GM23338 (cell line): ENCODE measurements around the gene H2BK1. TPM values are rescaled to one million over a fixed set of nuclear protein-coding genes. Genes with fewer than 3 reads are reported as not detected.

Experiments used
- ATAC-seq: fragments of 200-7000 bp; cut with Tn5 transposase; 3 replicates; pipeline ENCODE4 v1.9.1; 2020
- DNase-seq: peaks from one replicate; pipeline ENCODE4 v3.0.0-alpha.2; 2015; ENCODE audit warnings: low spot score
- H2AFZ ChIP-seq: fragments of 200-600 bp; sonication (generic); 2 replicates; pipeline ENCODE4 v1.8.0; 2016; ENCODE audit warnings: antibody characterized with exemption, mild to moderate bottlenecking, moderate library complexity
- H3F3A ChIP-seq: fragments of 200-600 bp; sonication (generic); replicated peaks from 2 replicates; pipeline ENCODE4 v1.8.0; 2017; ENCODE audit warnings: antibody characterized with exemption, mixed run types, low read depth
- H3K27ac ChIP-seq: fragments of 200-600 bp; sonication (generic); 2 replicates; pipeline ENCODE4 v1.6.1; 2016; ENCODE audit warnings: low read depth
- H3K27me3 ChIP-seq: fragments of 200-600 bp; sonication (generic); 2 replicates; pipeline ENCODE4 v1.8.0; 2016; ENCODE audit warnings: mild to moderate bottlenecking, mixed run types, moderate library complexity; ENCODE audit not compliant: insufficient read depth
- H3K36me3 ChIP-seq: fragments of 200-600 bp; sonication (generic); 2 replicates; pipeline ENCODE4 v1.8.0; 2016; ENCODE audit warnings: mild to moderate bottlenecking; ENCODE audit not compliant: insufficient read depth
- H3K4me1 ChIP-seq: fragments of 200-600 bp; sonication (generic); 2 replicates; pipeline ENCODE4 v1.8.0; 2016; ENCODE audit warnings: mild to moderate bottlenecking, moderate library complexity; ENCODE audit not compliant: insufficient read depth
- H3K4me2 ChIP-seq: fragments of 200-600 bp; sonication (generic); 2 replicates; pipeline ENCODE4 v1.7.1; 2017; ENCODE audit warnings: mixed run types
- H3K4me3 ChIP-seq: fragments of 200-600 bp; sonication (generic); 2 replicates; pipeline ENCODE4 v1.6.1; 2016; ENCODE audit warnings: mixed run types
- H3K79me2 ChIP-seq: fragments of 200-600 bp; sonication (generic); replicated peaks from 2 replicates; pipeline ENCODE4 v1.8.0; 2017; ENCODE audit warnings: mild to moderate bottlenecking; ENCODE audit not compliant: insufficient read depth
- H3K9me2 ChIP-seq: fragments of 200-600 bp; sonication (generic); 2 replicates; pipeline ENCODE4 v1.8.0; 2017; ENCODE audit not compliant: insufficient read depth
- H4K20me1 ChIP-seq: fragments of 200-600 bp; sonication (generic); replicated peaks from 2 replicates; pipeline ENCODE4 v1.8.0; 2017; ENCODE audit warnings: mild to moderate bottlenecking; ENCODE audit not compliant: insufficient read depth
- H3K27ac Mint-ChIP-seq: 2 replicates; pipeline ENCODE4 v1.8.0; 2020; ENCODE audit warnings: inconsistent platforms, mild to moderate bottlenecking, moderate library complexity, mixed read lengths
- H3K27me3 Mint-ChIP-seq: 3 replicates; pipeline ENCODE4 v1.8.0; 2022; ENCODE audit warnings: low read depth, mild to moderate bottlenecking, moderate library complexity, mixed read lengths, inconsistent platforms; ENCODE audit not compliant: insufficient read depth, poor library complexity
- H3K36me3 Mint-ChIP-seq: 3 replicates; pipeline ENCODE4 v1.8.0; 2021; ENCODE audit warnings: low read depth, mild to moderate bottlenecking, inconsistent platforms, moderate library complexity, mixed read lengths
- H3K4me1 Mint-ChIP-seq: 3 replicates; pipeline ENCODE4 v1.8.0; 2020; ENCODE audit warnings: mild to moderate bottlenecking, inconsistent platforms, mixed read lengths
- H3K4me3 Mint-ChIP-seq: 3 replicates; pipeline ENCODE4 v1.8.0; 2021; ENCODE audit warnings: moderate library complexity, mild to moderate bottlenecking, inconsistent platforms, mixed read lengths
- H3K9me3 Mint-ChIP-seq: 3 replicates; pipeline ENCODE4 v1.8.0; 2020; ENCODE audit warnings: moderate library complexity, mild to moderate bottlenecking, inconsistent platforms, mixed read lengths
- CREB1 ChIP-seq: fragments of 250-450 bp; sonication (Bioruptor Pico); IDR thresholded peaks from 2 replicates; pipeline ENCODE4 v1.5.0; 2020; ENCODE audit warnings: low read depth, mild to moderate bottlenecking, moderate library complexity
- EZH2phosphoT487 ChIP-seq: fragments of 200-600 bp; sonication (generic); IDR thresholded peaks from one replicate; pipeline ENCODE4 v1.8.1; 2018; ENCODE audit warnings: antibody characterized with exemption; ENCODE audit not compliant: unreplicated experiment
- NANOG ChIP-seq: IDR thresholded peaks from 2 replicates; pipeline ENCODE4 v1.6.1; 2016; ENCODE audit warnings: antibody characterized with exemption, borderline replicate concordance
- POLR2AphosphoS5 ChIP-seq: IDR thresholded peaks from 2 replicates; pipeline ENCODE4 v1.6.1; 2016; ENCODE audit warnings: antibody characterized with exemption, low read depth
- STAT1 ChIP-seq: IDR thresholded peaks from one replicate; pipeline ENCODE4 v1.6.1; 2016; ENCODE audit warnings: antibody characterized with exemption; ENCODE audit not compliant: unreplicated experiment
- ZNF114 ChIP-seq: fragments of 250-450 bp; sonication (Bioruptor Pico); IDR thresholded peaks from 2 replicates; pipeline ENCODE4 v1.5.0; 2020; ENCODE audit warnings: mild to moderate bottlenecking, moderate library complexity
- ZNF331 ChIP-seq: fragments of 250-450 bp; sonication (Bioruptor Pico); IDR thresholded peaks from 2 replicates; pipeline ENCODE4 v1.5.0; 2020; ENCODE audit warnings: low read depth, mild to moderate bottlenecking, moderate library complexity
- polyA plus RNA-seq: library from polyadenylated mRNA; unstranded; fragments of >200 nt; fragmentation: Nextera tagmentation; extraction: Ambion mirVana; gene quantifications from 2 replicates; pipeline ENCODE4 v1.2.1, GENCODE V29; 2016
- total RNA-seq: library from RNA; depleted of rRNA; stranded (reverse); fragments of >200 nt; shearing (Covaris generic); gene quantifications from 2 replicates; pipeline ENCODE4 v1.2.3, GENCODE V29; 2014
- TF ChIP-seq, protein P1 (sequence below): IDR thresholded peaks from 2 replicates; pipeline ENCODE4 v1.6.1; 2016; ENCODE audit warnings: antibody characterized with exemption
- TF ChIP-seq, protein P2 (sequence below), 2 experiments: fragments of 200-600 bp in 1 of 2; sonication (generic) in 1 of 2; conservative IDR thresholded peaks; 2 replicates each; pipeline versions ENCODE4 v1.5.1 to v1.6.1; 2016 to 2017; ENCODE audit warnings: antibody characterized with exemption in 2 of 2, low read depth in 2 of 2, mild to moderate bottlenecking in 2 of 2, moderate library complexity in 1 of 2
- TF ChIP-seq, protein P3 (sequence below): IDR thresholded peaks from one replicate; pipeline ENCODE4 v1.6.1; 2018; ENCODE audit warnings: antibody characterized with exemption; ENCODE audit not compliant: unreplicated experiment

The H2BK1 gene
- total and polyA plus RNA-seq, 2 experiments from 2014 or later = not detected

DNA sequence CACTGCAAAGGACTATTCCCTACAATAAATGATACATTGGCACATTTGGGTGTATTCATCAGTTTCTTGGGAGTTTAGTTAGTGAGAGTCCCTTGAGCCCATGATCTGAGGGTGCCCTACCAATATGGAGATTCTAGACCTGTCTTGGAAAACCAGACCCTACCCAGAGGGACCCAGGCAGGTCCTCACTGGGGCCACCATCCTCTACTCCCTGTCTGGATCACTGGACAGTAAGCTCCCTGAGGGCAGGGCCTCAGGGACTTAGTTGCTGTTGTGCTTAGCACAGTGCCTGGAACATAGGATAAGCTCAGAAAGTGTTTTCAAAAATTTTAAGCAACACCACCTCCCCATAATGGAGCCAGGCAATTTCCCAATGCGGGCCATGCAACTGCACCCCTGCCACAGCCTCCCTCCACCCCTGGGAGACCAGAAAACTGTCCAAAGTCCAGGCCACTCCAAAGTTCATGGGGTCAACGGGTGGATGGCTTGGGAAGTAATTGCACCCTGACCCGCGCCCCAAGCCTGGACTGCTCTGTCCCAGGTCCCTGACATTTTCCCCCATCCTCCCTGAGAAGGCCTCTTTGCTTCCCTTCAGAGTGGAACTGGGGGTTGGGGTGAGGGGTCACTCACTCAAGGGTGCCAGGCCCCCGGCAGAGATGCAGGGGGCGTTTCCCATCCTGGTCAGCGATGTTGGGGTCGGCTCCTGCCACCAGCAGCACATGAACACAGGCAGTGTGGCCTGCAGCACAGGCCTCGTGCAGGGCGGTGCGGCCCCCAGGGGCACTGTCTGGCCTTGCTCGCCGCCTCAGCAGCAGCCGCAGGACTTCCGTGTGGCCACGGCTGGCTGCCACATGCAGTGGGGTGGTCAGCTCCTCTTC lies 24.3 kb downstream of the H2BK1 start:
- no peaks in the 10 kb centered on the region for H3K9me3 Mint-ChIP-seq
- H3K9me2 ChIP-seq = no peaks in the 10 kb centered on the region
- no peaks in the 10 kb centered on the region for H3K79me2 ChIP-seq
- H3K36me3 Mint-ChIP-seq = no peaks in the 10 kb centered on the region
- H3K4me1 ChIP-seq = no peaks in the 10 kb centered on the region
- H3K27me3 ChIP-seq = no peaks in the 10 kb centered on the region
- peaks cover 6% of the 10 kb centered on the region for H3K27me3 Mint-ChIP-seq
- no peaks in the 10 kb centered on the region for H4K20me1 ChIP-seq
- no peaks in the 10 kb centered on the region for H3K4me1 Mint-ChIP-seq
- TF ChIP-seq, protein P1, sequence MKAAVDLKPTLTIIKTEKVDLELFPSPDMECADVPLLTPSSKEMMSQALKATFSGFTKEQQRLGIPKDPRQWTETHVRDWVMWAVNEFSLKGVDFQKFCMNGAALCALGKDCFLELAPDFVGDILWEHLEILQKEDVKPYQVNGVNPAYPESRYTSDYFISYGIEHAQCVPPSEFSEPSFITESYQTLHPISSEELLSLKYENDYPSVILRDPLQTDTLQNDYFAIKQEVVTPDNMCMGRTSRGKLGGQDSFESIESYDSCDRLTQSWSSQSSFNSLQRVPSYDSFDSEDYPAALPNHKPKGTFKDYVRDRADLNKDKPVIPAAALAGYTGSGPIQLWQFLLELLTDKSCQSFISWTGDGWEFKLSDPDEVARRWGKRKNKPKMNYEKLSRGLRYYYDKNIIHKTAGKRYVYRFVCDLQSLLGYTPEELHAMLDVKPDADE = no peak
- TF ChIP-seq CREB1 (CRISPR knock-in tag) (no peak), ZNF331 (CRISPR knock-in tag) (no peak)
- TF ChIP-seq, protein P2, sequence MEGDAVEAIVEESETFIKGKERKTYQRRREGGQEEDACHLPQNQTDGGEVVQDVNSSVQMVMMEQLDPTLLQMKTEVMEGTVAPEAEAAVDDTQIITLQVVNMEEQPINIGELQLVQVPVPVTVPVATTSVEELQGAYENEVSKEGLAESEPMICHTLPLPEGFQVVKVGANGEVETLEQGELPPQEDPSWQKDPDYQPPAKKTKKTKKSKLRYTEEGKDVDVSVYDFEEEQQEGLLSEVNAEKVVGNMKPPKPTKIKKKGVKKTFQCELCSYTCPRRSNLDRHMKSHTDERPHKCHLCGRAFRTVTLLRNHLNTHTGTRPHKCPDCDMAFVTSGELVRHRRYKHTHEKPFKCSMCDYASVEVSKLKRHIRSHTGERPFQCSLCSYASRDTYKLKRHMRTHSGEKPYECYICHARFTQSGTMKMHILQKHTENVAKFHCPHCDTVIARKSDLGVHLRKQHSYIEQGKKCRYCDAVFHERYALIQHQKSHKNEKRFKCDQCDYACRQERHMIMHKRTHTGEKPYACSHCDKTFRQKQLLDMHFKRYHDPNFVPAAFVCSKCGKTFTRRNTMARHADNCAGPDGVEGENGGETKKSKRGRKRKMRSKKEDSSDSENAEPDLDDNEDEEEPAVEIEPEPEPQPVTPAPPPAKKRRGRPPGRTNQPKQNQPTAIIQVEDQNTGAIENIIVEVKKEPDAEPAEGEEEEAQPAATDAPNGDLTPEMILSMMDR (conservative IDR thresholded peaks at IDR 0.05; ENCODE audit: low read depth in 2 of 2) = no peak
- no peak overlapping the region for H3K27ac Mint-ChIP-seq
- no peak overlapping the region for H2AFZ ChIP-seq
- DNase-seq (no peak), ATAC-seq (peak; percentile 44)
- no peak overlapping the region for H3K4me3 Mint-ChIP-seq
- H3K27ac ChIP-seq = no peak overlapping the region
- H3K4me3 ChIP-seq = no peak overlapping the region
- H3K36me3 ChIP-seq = no peaks in the 10 kb centered on the region
- H3F3A ChIP-seq = no peaks in the 10 kb centered on the region
- H3K4me2 ChIP-seq = no peak overlapping the region

DNA sequence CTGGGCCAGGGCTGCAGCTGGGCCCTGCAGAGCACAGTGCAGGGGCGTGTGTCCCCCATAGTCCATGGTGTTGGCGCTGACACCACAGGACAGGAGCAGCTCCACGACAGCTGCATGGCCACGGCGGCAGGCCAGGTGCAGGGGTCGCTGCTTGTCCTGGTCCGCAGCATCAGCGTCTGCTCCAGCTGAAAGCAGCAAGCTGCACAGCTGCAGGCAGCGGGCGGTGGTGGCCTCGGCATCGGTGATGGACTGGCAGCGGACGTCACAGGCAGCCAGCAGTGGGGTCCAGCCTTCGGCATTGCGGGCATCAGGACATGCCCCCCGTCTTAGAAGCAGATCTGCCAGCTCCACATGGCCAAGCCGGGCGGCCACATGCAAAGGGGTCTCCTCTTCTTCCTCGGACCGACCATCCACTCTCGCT lies 29.3 kb downstream of the H2BK1 start:
- no peaks in the 10 kb centered on the region for H3F3A ChIP-seq
- Mint-ChIP-seq H3K9me3 (no peaks in the 10 kb centered on the region), H3K27me3 (peaks cover 8% of the 10 kb centered on the region), H3K4me1 (peaks cover 7% of the 10 kb centered on the region), H3K36me3 (no peaks in the 10 kb centered on the region), H3K4me3 (no peak overlapping the region), H3K27ac (no peak overlapping the region)
- no peaks in the 10 kb centered on the region for H3K4me1 ChIP-seq
- H3K4me2 ChIP-seq = no peak overlapping the region
- no peak for ATAC-seq
- no peak overlapping the region for H3K4me3 ChIP-seq
- TF ChIP-seq, protein P3, sequence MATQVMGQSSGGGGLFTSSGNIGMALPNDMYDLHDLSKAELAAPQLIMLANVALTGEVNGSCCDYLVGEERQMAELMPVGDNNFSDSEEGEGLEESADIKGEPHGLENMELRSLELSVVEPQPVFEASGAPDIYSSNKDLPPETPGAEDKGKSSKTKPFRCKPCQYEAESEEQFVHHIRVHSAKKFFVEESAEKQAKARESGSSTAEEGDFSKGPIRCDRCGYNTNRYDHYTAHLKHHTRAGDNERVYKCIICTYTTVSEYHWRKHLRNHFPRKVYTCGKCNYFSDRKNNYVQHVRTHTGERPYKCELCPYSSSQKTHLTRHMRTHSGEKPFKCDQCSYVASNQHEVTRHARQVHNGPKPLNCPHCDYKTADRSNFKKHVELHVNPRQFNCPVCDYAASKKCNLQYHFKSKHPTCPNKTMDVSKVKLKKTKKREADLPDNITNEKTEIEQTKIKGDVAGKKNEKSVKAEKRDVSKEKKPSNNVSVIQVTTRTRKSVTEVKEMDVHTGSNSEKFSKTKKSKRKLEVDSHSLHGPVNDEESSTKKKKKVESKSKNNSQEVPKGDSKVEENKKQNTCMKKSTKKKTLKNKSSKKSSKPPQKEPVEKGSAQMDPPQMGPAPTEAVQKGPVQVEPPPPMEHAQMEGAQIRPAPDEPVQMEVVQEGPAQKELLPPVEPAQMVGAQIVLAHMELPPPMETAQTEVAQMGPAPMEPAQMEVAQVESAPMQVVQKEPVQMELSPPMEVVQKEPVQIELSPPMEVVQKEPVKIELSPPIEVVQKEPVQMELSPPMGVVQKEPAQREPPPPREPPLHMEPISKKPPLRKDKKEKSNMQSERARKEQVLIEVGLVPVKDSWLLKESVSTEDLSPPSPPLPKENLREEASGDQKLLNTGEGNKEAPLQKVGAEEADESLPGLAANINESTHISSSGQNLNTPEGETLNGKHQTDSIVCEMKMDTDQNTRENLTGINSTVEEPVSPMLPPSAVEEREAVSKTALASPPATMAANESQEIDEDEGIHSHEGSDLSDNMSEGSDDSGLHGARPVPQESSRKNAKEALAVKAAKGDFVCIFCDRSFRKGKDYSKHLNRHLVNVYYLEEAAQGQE = no peak
- TF ChIP-seq ZNF114 (CRISPR knock-in tag) = no peak
- TF ChIP-seq, protein P1 = no peak
- TF ChIP-seq, protein P2 (conservative IDR thresholded peaks at IDR 0.05; ENCODE audit: low read depth in 2 of 2) = no peak
- TF ChIP-seq POLR2AphosphoS5 = no peak
- TF ChIP-seq STAT1 = no peak
- TF ChIP-seq ZNF331 (CRISPR knock-in tag) = no peak
- TF ChIP-seq EZH2phosphoT487 = no peak
- TF ChIP-seq NANOG = no peak
- 0 out of 2 replicates have a peak, but pooled peaks cover 7% of the 10 kb centered on the region for H3K27me3 ChIP-seq
- no peaks in the 10 kb centered on the region for H3K79me2 ChIP-seq
- 0 out of 2 replicates have a peak, but pooled peaks cover 5% of the 10 kb centered on the region for H3K9me2 ChIP-seq
- DNase-seq = no peak
- H2AFZ ChIP-seq = no peak overlapping the region
- no peaks in the 10 kb centered on the region for H4K20me1 ChIP-seq
- H3K27ac ChIP-seq = no peak overlapping the region
- H3K36me3 ChIP-seq = no peaks in the 10 kb centered on the region
